Osteocyte (in vitro differentiated cells): ENCODE data around the gene FAM156A. TPM values are rescaled to one million over a fixed set of nuclear protein-coding genes. Genes with fewer than 3 reads are reported as not detected.

Source experiments
- total RNA-seq: library from RNA; stranded (reverse); gene quantifications from 2 replicates; pipeline ENCODE4 v1.2.1, GENCODE V29; 2021

FAM156A gene
- total RNA-seq, 1 donor from 2014 or later, result 27.4 TPM

Other genes starting within 250 kb of the FAM156A start
- not detected in 2 replicates for gene SSX2B, start 207.3 kb downstream of the FAM156A start, total RNA-seq
- not detected in 2 replicates for gene SPANXN5, start 161.1 kb downstream of the FAM156A start, total RNA-seq
- not detected in 2 replicates for gene XAGE5, start 147.2 kb downstream of the FAM156A start, total RNA-seq
- gene XAGE3, start 90.4 kb downstream of the FAM156A start, total RNA-seq, result not detected in 2 replicates
- 20.7 and 24.6 TPM in 2 replicates for gene FAM156B, start 61.2 kb downstream of the FAM156A start, total RNA-seq
- gene GPR173, start 90.3 kb upstream of the FAM156A start, total RNA-seq, result 12.6 and 17.3 TPM in 2 replicates
- gene TSPYL2, start 123.8 kb upstream of the FAM156A start, total RNA-seq, result 19.5 and 26.2 TPM in 2 replicates
- gene KANTR, start 135.6 kb upstream of the FAM156A start, total RNA-seq, result 12.4 and 13.7 TPM in 2 replicates